Endothelial cell (in vitro differentiated cells): Measurements from ENCODE around the gene MAPKAPK3. TPM values are rescaled to one million over a fixed set of nuclear protein-coding genes. Genes with fewer than 3 reads are reported as not detected.

Source experiments
- DNase-seq: peaks from one replicate; pipeline ENCODE4 v3.0.0; 2021; ENCODE audit warnings: low spot score
- H3K27ac Mint-ChIP-seq: one replicate; pipeline ENCODE4 v1.8.0; 2021; ENCODE audit warnings: mixed read lengths, inconsistent platforms; ENCODE audit not compliant: unreplicated experiment
- H3K27me3 Mint-ChIP-seq: one replicate; pipeline ENCODE4 v1.8.0; 2021; ENCODE audit warnings: mild to moderate bottlenecking, moderate library complexity, mixed read lengths, inconsistent platforms; ENCODE audit not compliant: unreplicated experiment
- H3K36me3 Mint-ChIP-seq: one replicate; pipeline ENCODE4 v1.8.0; 2021; ENCODE audit warnings: mild to moderate bottlenecking, low read depth, mixed read lengths, inconsistent platforms; ENCODE audit not compliant: unreplicated experiment
- H3K4me1 Mint-ChIP-seq: one replicate; pipeline ENCODE4 v1.8.0; 2021; ENCODE audit warnings: mild to moderate bottlenecking, mixed read lengths, inconsistent platforms; ENCODE audit not compliant: unreplicated experiment
- H3K4me3 Mint-ChIP-seq: one replicate; pipeline ENCODE4 v1.8.0; 2021; ENCODE audit warnings: mild to moderate bottlenecking, mixed read lengths, inconsistent platforms; ENCODE audit not compliant: unreplicated experiment
- H3K9me3 Mint-ChIP-seq: one replicate; pipeline ENCODE4 v1.8.0; 2021; ENCODE audit warnings: mixed read lengths, inconsistent platforms; ENCODE audit not compliant: unreplicated experiment
- CTCF ChIP-seq: fragments of 200-600 bp; sonication (generic); IDR thresholded peaks from one replicate; pipeline ENCODE4 v1.5.0; 2021; ENCODE audit warnings: antibody characterized with exemption; ENCODE audit not compliant: unreplicated experiment
- total RNA-seq: library from RNA; stranded (reverse); fragmentation: NEBNext Ultra II Directional; extraction: Animal tissue kit (Norgen Biotek cat#: 25700); gene quantifications from one replicate; pipeline ENCODE4 v1.2.1, GENCODE V29; 2021; ENCODE audit not compliant: unreplicated experiment

Gene MAPKAPK3
- total RNA-seq, 1 donor from 2014 or later, result 6.4 TPM

GRCh38 chr3:50587373-50587772 is 29.6 kb upstream of the MAPKAPK3 start:
- Mint-ChIP-seq H3K27me3 (peaks cover 4% of the 10 kb centered on the region), H3K4me1 (peaks cover 7% of the 10 kb centered on the region)
- DNase-seq, result no peak

GRCh38 chr3:50587806-50588758 is 28.9 kb upstream of the MAPKAPK3 start:
- Mint-ChIP-seq H3K27ac (no peak overlapping the region), H3K4me3 (no peak overlapping the region), H3K4me1 (peaks cover 7% of the 10 kb centered on the region), H3K27me3 (peaks cover 4% of the 10 kb centered on the region), H3K9me3 (no peaks in the 10 kb centered on the region), H3K36me3 (peaks cover 10% of the 10 kb centered on the region)
- no peak for TF ChIP-seq CTCF
- DNase-seq, result no peak

More at GRCh38 chr3:50587373-50587772, 29.6 kb upstream of the MAPKAPK3 start:
- no peak overlapping the region for H3K27ac Mint-ChIP-seq
- no peak for TF ChIP-seq CTCF
- H3K36me3 Mint-ChIP-seq, result peaks cover 10% of the 10 kb centered on the region
- H3K9me3 Mint-ChIP-seq, result no peaks in the 10 kb centered on the region
- H3K4me3 Mint-ChIP-seq, result no peak overlapping the region

- H3K4me3 Mint-ChIP-seq, result no peak overlapping the region
- H3K36me3 Mint-ChIP-seq, result peaks cover 7% of the 10 kb centered on the region
- no peaks in the 10 kb centered on the region for H3K9me3 Mint-ChIP-seq
Measured at GRCh38 chr3:50588759-50589433, 28.1 kb upstream of the MAPKAPK3 start.

GRCh38 chr3:50591196-50591741 is 25.7 kb upstream of the MAPKAPK3 start:
- Mint-ChIP-seq H3K4me1 (no peaks in the 10 kb centered on the region), H3K4me3 (no peak overlapping the region), H3K36me3 (no peaks in the 10 kb centered on the region), H3K27me3 (no peaks in the 10 kb centered on the region), H3K9me3 (no peaks in the 10 kb centered on the region), H3K27ac (no peak overlapping the region)
- no peak for DNase-seq
- no peak for TF ChIP-seq CTCF

More at GRCh38 chr3:50588759-50589433, 28.1 kb upstream of the MAPKAPK3 start:
- H3K4me1 Mint-ChIP-seq, result peaks cover 7% of the 10 kb centered on the region
- TF ChIP-seq CTCF, result no peak
- peaks cover 2% of the 10 kb centered on the region for H3K27me3 Mint-ChIP-seq
- no peak overlapping the region for H3K27ac Mint-ChIP-seq
- no peak for DNase-seq
